Fibroblast of lung (primary cell): ENCODE data around the gene INPP1. TPM values are rescaled to one million over a fixed set of nuclear protein-coding genes. Genes with fewer than 3 reads are reported as not detected.

Experiments
- DNase-seq, 2 donors: peaks; one replicate each; pipeline versions ENCODE4 v3.0.0 to v3.0.0-alpha.2; 2010; ENCODE audit warnings: low read depth in 2 of 2
- H2AFZ ChIP-seq: 2 replicates; pipeline ENCODE4 v1.5.1; 2012; ENCODE audit warnings: low read length, control low read depth, inconsistent platforms
- H3K27ac ChIP-seq: 2 replicates; pipeline ENCODE4 v1.5.1; 2011; ENCODE audit warnings: low read length, control low read depth; ENCODE audit not compliant: insufficient read depth
- H3K27me3 ChIP-seq: 2 replicates; pipeline ENCODE4 v1.5.1; 2011; ENCODE audit warnings: mild to moderate bottlenecking, low read length; ENCODE audit not compliant: control insufficient read depth, insufficient read depth
- H3K36me3 ChIP-seq: 2 replicates; pipeline ENCODE4 v1.5.1; 2011; ENCODE audit warnings: low read length; ENCODE audit not compliant: control insufficient read depth, insufficient read depth
- H3K4me1 ChIP-seq: 2 replicates; pipeline ENCODE4 v1.5.1; 2011; ENCODE audit warnings: low read length; ENCODE audit not compliant: control insufficient read depth, insufficient read depth; ENCODE audit errors: extremely low read depth
- H3K4me2 ChIP-seq: 2 replicates; pipeline ENCODE4 v1.5.1; 2011; ENCODE audit warnings: low read length, control low read depth; ENCODE audit not compliant: insufficient read depth; ENCODE audit errors: extremely low read depth
- H3K4me3 ChIP-seq, 4 experiments: fragments of 200-600 bp in 1 of 4; sonication (generic) in 1 of 4; replicated peaks in 1 of 4; 2 replicates each; pipeline ENCODE4 v1.5.1; 2011 to 2016; ENCODE audit warnings: low read length in 4 of 4, low read depth in 3 of 4, mild to moderate bottlenecking in 3 of 4, control low read depth in 2 of 4, inconsistent platforms in 1 of 4, mixed read lengths in 1 of 4; ENCODE audit not compliant: insufficient read depth in 1 of 4; ENCODE audit errors: control extremely low read depth in 1 of 4
- H3K79me2 ChIP-seq: 2 replicates; pipeline ENCODE4 v1.5.1; 2012; ENCODE audit warnings: mild to moderate bottlenecking, low read length, inconsistent platforms; ENCODE audit not compliant: control insufficient read depth, insufficient read depth
- H3K9ac ChIP-seq: 2 replicates; pipeline ENCODE4 v1.5.1; 2011; ENCODE audit warnings: mild to moderate bottlenecking, low read length, control low read depth; ENCODE audit not compliant: insufficient read depth
- H3K9me3 ChIP-seq: 2 replicates; pipeline ENCODE4 v1.5.1; 2012; ENCODE audit warnings: low read depth, low read length; ENCODE audit not compliant: control insufficient read depth, insufficient read depth
- H4K20me1 ChIP-seq: 2 replicates; pipeline ENCODE4 v1.5.1; 2011; ENCODE audit warnings: low read length; ENCODE audit not compliant: control insufficient read depth, insufficient read depth; ENCODE audit errors: extremely low read depth
- EZH2 ChIP-seq: IDR thresholded peaks from 2 replicates; pipeline ENCODE4 v1.5.1; 2012; ENCODE audit warnings: low read length, control low read depth, mild to moderate bottlenecking; ENCODE audit errors: missing control alignments
- polyA plus RNA-seq, 2 donors: library from polyadenylated mRNA; depleted of rRNA in 1 of 2; stranded (reverse) in 1 of 2; unstranded in 1 of 2; fragments of >200 nt; gene quantifications; 2 replicates each; pipeline ENCODE4 v1.2.1, GENCODE V29; 2011 to 2012; ENCODE audit warnings: missing spikeins in 1 of 2
- total RNA-seq: library from RNA; depleted of rRNA; stranded (reverse); fragments of >200 nt; gene quantifications from 2 replicates; pipeline ENCODE4 v1.2.1, GENCODE V29; 2014
- TF ChIP-seq, protein P1 (sequence below), 2 donors: IDR thresholded peaks in 1 of 2; conservative IDR thresholded peaks in 1 of 2; 1 replicate in 1 of 2; 2 replicates in 1 of 2; pipeline ENCODE4 v1.5.1; 2011 to 2012; ENCODE audit warnings: low read length in 2 of 2, control low read depth in 1 of 2, inconsistent platforms in 1 of 2, low read depth in 1 of 2, mild to moderate bottlenecking in 1 of 2

INPP1 gene
- total and polyA plus RNA-seq, 2 donors (not counting 1 experiment from before 2014, with no cell fraction given) = 14.0 to 16.4 TPM

DNA sequence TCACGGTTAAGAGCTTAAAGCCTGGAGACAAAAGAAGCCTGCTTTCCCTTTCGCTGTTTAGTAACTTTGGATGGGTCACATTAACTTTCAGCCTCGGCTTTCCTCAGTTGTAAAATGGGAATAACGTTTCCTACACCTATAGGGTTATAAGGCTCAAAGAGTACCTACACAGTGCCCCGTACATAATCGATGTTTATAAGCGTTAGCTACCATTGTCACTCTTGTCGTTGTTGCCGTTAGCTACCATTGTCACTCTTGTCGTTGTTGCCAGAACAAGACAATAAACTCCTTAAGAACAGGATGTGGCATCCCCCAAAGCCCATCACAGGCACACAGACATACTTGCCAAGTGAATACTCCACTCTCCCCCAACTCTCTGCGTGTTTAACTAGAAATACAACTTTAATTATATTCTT is 63.9 kb downstream of the INPP1 start:
- Histone ChIP-seq H3K9me3 (no peaks in the 10 kb centered on the region), H4K20me1 (no peaks in the 10 kb centered on the region), H3K4me1 (no peaks in the 10 kb centered on the region), H3K36me3 (no peaks in the 10 kb centered on the region), H3K4me2 (peak overlapping the region; percentile 80), H3K27me3 (peaks cover 3% of the 10 kb centered on the region), H3K4me3 (peak overlapping the region in 1 of 4 experiments; percentile 65), H2AFZ (no peak overlapping the region), H3K27ac (no peak overlapping the region), H3K9ac (no peak overlapping the region), H3K79me2 (no peaks in the 10 kb centered on the region)
- TF ChIP-seq, protein P1, sequence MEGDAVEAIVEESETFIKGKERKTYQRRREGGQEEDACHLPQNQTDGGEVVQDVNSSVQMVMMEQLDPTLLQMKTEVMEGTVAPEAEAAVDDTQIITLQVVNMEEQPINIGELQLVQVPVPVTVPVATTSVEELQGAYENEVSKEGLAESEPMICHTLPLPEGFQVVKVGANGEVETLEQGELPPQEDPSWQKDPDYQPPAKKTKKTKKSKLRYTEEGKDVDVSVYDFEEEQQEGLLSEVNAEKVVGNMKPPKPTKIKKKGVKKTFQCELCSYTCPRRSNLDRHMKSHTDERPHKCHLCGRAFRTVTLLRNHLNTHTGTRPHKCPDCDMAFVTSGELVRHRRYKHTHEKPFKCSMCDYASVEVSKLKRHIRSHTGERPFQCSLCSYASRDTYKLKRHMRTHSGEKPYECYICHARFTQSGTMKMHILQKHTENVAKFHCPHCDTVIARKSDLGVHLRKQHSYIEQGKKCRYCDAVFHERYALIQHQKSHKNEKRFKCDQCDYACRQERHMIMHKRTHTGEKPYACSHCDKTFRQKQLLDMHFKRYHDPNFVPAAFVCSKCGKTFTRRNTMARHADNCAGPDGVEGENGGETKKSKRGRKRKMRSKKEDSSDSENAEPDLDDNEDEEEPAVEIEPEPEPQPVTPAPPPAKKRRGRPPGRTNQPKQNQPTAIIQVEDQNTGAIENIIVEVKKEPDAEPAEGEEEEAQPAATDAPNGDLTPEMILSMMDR (conservative IDR thresholded peaks at IDR 0.05 in 1 of 2, IDR thresholded peaks at IDR 0.05 in 1 of 2; ENCODE audit: low read depth in 1 of 2, low read length in 2 of 2) = no peak
- TF ChIP-seq EZH2 = no peak
- DNase-seq = no peak

DNA sequence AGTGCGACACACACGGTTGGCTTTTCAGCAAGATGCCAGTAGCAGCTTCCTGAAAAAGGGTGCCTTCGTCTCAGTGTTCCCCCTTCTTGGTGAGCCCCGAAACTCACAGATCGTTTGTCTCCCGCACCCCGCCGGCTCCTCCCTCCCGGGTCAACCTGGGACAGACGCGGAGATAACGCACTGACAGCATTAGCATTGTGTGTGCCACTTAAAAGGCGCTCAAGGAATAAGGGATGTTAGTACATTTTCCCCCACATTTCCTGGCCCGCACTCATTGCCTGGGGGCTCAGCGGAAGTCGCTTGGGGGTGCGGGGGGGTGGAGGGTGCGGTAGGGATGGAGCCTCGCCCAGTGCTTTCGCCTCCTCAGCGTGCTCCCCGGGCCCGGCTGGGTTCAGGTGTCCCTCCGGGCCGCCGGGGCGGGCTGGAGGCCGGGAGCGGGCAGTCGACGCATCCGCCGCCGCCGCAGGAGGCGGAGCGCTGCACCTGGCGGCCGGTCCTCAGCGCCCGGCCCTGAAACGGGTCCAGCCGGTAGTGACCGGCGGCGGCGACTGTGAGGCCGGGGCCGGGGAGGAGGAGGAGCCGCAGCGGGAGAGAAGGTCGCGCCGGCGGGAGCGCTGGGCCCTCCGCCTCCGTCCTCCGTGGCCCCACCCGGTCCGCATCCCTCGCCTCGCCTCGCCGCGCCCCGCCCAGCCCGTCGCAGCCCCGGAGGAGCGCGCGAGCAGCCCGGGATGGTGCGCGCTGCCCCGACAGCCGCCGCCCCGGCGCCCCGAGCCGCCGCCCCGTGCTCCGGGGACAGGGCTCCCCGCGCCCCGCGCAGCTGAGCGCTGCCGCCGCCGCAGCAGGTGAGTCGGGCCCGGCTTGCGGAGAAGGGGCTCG is 64.5 kb downstream of the INPP1 start, which contains the start of gene MFSD6:
TSS of gene MFSD6 (plus strand) at position 694 of the 876 bp plus-strand sequence. CDS start 27,675 bp downstream, outside the sequence.
- Histone ChIP-seq H2AFZ (peak within 1 kb of the TSS; percentile 69), H3K79me2 (no peaks in the 10 kb centered on the region), H3K36me3 (no peaks in the 10 kb centered on the region), H4K20me1 (no peaks in the 10 kb centered on the region), H3K9ac (peak within 1 kb of the TSS; percentile 50), H3K4me1 (no peaks in the 10 kb centered on the region), H3K4me3 (peak within 1 kb of the TSS; percentile 51 to 78 (median 62)), H3K4me2 (peak within 1 kb of the TSS; percentile 80), H3K9me3 (no peaks in the 10 kb centered on the region), H3K27ac (no peak within 1 kb of the TSS), H3K27me3 (peaks cover 3% of the 10 kb centered on the region)
- DNase-seq = no peak
- TF ChIP-seq, protein P1 (conservative IDR thresholded peaks at IDR 0.05 in 1 of 2, IDR thresholded peaks at IDR 0.05 in 1 of 2; ENCODE audit: low read depth in 1 of 2, low read length in 2 of 2) = no peak
- no peak for TF ChIP-seq EZH2

DNA sequence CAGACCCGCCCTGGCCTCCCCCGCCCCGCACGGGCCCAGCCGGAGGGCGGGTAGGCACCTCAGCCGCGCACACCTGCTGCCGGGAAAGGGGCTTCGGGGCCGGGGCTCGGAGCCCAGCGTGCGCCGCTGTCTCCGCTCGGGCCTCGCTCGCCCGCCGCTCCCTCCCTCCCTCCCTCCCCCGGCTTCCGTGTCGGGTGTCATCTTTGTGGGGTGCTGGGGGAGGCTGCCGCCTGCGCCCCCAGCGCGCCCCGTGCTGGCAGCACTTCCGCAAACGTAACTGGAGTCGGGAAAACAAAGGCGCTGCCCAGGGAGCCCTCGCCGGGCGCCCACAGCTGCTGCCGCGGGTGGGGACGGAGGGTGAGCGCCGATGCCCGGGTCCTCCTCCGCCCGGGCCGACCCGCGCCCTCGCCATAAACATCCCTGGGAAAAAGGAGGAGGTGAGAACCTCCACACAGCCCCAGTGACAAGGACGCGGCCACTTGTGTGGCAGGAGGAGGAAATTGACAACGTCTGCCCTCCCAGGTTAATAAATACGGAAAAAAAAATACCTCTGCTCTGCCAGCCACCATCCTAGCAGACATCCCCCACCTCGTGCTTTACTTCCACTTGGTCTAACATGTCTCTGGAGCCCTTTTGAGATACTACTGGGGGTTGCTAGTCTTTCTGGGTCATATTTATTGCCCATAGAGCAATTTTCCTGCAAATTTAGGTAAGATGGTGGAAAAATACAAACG is 65.3 kb downstream of the INPP1 start:
- Histone ChIP-seq H3K9me3 (no peaks in the 10 kb centered on the region), H3K9ac (peak overlapping the region; percentile 50), H3K79me2 (no peaks in the 10 kb centered on the region), H3K27ac (no peak overlapping the region), H4K20me1 (no peaks in the 10 kb centered on the region), H3K27me3 (peaks cover 3% of the 10 kb centered on the region), H3K36me3 (no peaks in the 10 kb centered on the region), H2AFZ (peak overlapping the region; percentile 69), H3K4me1 (no peaks in the 10 kb centered on the region), H3K4me2 (peak overlapping the region; percentile 80), H3K4me3 (peak overlapping the region; percentile 51 to 78 (median 62))
- peak in 1 of 2 donors; percentile 22 for DNase-seq
- TF ChIP-seq, protein P1 (conservative IDR thresholded peaks at IDR 0.05 in 1 of 2, IDR thresholded peaks at IDR 0.05 in 1 of 2; ENCODE audit: low read depth in 1 of 2, low read length in 2 of 2) = no peak
- no peak for TF ChIP-seq EZH2
